Body of pancreas (tissue), 4 donors: ENCODE results near the gene SUV39H1. TPM values are rescaled to one million over a fixed set of nuclear protein-coding genes. Genes with fewer than 3 reads are reported as not detected.
"Not testable (repeated sequence)": the region's sequence is repeated elsewhere in the genome, so short reads cannot be mapped to it uniquely, and the experiment has no call there.

ENCODE experiments used
- ATAC-seq: fragments of 150-250 bp; one replicate; pipeline ENCODE4 v1.9.1; 2016
- DNase-seq, 4 donors: peaks; one replicate each; pipeline ENCODE4 v3.0.0-alpha.2; 2019
- H3K27ac ChIP-seq, 4 donors: fragments of 200-600 bp; sonication (generic); 1 replicate in 3 of 4; 2 replicates in 1 of 4; pipeline versions ENCODE4 v1.5.1 to v1.6.1; 2016 to 2019; ENCODE audit warnings: mild to moderate bottlenecking in 1 of 4, mixed read lengths in 1 of 4, moderate library complexity in 1 of 4
- H3K27me3 ChIP-seq, 2 donors: fragments of 200-600 bp; sonication (generic); one replicate each; pipeline ENCODE4 v1.6.0; 2016; ENCODE audit warnings: mild to moderate bottlenecking in 1 of 2
- H3K36me3 ChIP-seq, 2 donors: fragments of 200-600 bp; sonication (generic); replicated peaks in 1 of 2; 2 replicates each; pipeline ENCODE4 v1.5.1; 2016; ENCODE audit warnings: low read depth in 2 of 2; ENCODE audit not compliant: insufficient read depth in 1 of 2
- H3K4me1 ChIP-seq: fragments of 200-600 bp; sonication (generic); one replicate; pipeline ENCODE4 v1.6.0; 2016
- H3K4me3 ChIP-seq, 2 donors: fragments of 200-600 bp; sonication (generic); 1 replicate in 1 of 2; 2 replicates in 1 of 2; pipeline ENCODE4 v1.5.1; 2016 to 2019
- H3K9me3 ChIP-seq, 3 donors: fragments of 200-600 bp; sonication (generic); 1 replicate in 2 of 3; 2 replicates in 1 of 3; pipeline ENCODE4 v1.5.1; 2016
- POLR2A ChIP-seq, 3 donors: fragments of 450-650 bp; IDR thresholded peaks; one replicate each; pipeline ENCODE4 v1.6.1; 2016; ENCODE audit warnings: antibody characterized with exemption in 3 of 3, mild to moderate bottlenecking in 2 of 3
- WGBS, 2 donors: methylation state at CpG; one replicate each; pipeline ENCODE4 v1.1.5; 2017; 5-methylcytosine and 5-hydroxymethylcytosine counted together
- intact Hi-C: fragments of 100-400 bp; cut with DNase I; formaldehyde crosslinking; loops from one replicate; pipeline ENCODE4 v1.15.1; 2023
- total RNA-seq, 2 donors: library from RNA; depleted of rRNA; stranded (reverse); fragments of >200 nt; gene quantifications; one replicate each; pipeline ENCODE4 v1.1.0, GENCODE V29; 2016
- TF ChIP-seq, protein P1 (sequence below), 7 experiments: fragments of 450-650 bp in 4 of 7; fragments of 200-600 bp in 3 of 7; sonication (generic) in 3 of 7; IDR thresholded peaks; one replicate each; pipeline ENCODE4 v1.5.1; 2016 to 2019; ENCODE audit warnings: antibody characterized with exemption in 7 of 7

The SUV39H1 gene
- total RNA-seq, 2 donors from 2014 or later, result 2.1 to 2.6 TPM

DNA sequence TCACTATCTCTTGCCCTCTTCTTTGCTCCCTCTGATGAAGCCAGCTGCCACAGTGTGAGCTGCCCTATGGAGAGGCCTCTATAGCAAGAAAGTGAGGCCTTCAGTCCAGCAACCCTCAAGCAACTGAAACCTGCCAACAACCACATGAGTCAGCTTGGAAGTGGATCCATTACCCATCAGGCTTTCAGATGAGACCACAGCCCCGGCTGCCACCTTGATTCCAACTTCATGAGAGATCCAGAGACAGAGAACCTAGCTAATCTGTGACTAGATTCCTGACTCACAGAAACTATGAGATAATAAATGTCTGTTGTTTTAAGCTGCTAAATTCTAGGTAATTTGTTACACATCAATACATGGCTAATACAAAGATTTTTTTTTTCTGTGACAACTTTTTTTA is 33.3 kb upstream of the SUV39H1 start:
- Histone ChIP-seq H3K4me3 (no peak overlapping the region), H3K27ac (no peak overlapping the region), H3K36me3 (no peaks in the 10 kb centered on the region), H3K4me1 (no peaks in the 10 kb centered on the region), H3K27me3 (no peaks in the 10 kb centered on the region), H3K9me3 (no peaks in the 10 kb centered on the region)
- no peak for TF ChIP-seq POLR2A (IDR thresholded peaks at IDR 0.05)
- TF ChIP-seq, protein P1, sequence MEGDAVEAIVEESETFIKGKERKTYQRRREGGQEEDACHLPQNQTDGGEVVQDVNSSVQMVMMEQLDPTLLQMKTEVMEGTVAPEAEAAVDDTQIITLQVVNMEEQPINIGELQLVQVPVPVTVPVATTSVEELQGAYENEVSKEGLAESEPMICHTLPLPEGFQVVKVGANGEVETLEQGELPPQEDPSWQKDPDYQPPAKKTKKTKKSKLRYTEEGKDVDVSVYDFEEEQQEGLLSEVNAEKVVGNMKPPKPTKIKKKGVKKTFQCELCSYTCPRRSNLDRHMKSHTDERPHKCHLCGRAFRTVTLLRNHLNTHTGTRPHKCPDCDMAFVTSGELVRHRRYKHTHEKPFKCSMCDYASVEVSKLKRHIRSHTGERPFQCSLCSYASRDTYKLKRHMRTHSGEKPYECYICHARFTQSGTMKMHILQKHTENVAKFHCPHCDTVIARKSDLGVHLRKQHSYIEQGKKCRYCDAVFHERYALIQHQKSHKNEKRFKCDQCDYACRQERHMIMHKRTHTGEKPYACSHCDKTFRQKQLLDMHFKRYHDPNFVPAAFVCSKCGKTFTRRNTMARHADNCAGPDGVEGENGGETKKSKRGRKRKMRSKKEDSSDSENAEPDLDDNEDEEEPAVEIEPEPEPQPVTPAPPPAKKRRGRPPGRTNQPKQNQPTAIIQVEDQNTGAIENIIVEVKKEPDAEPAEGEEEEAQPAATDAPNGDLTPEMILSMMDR (IDR thresholded peaks at IDR 0.05), result no peak
- ATAC-seq (no peak), DNase-seq (no peak)
- intact Hi-C loops, result no loop called here
- 91 to 100% methylated on average over 1 of the region's 1 CpG for WGBS, 2 donors

DNA sequence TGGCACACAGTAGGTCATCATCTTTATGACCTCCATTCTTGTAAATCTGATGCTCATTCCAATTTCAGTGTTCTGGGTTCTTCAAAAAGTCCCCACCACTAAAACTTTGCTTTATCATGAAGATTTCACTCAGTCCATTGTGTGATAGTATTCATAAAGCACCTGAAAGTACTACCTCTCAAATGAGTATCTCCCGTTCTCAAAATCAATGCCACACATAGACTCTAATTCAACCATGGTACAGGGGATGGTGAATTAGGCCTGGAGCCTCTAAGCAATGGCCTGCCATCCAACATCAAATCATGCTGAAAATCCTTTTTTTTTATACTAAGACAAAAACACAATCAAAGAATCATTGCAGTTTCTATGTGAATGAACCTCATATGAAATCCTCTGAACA is 32.4 kb upstream of the SUV39H1 start:
- Histone ChIP-seq H3K4me3 (no peak overlapping the region), H3K9me3 (no peaks in the 10 kb centered on the region)

DNA sequence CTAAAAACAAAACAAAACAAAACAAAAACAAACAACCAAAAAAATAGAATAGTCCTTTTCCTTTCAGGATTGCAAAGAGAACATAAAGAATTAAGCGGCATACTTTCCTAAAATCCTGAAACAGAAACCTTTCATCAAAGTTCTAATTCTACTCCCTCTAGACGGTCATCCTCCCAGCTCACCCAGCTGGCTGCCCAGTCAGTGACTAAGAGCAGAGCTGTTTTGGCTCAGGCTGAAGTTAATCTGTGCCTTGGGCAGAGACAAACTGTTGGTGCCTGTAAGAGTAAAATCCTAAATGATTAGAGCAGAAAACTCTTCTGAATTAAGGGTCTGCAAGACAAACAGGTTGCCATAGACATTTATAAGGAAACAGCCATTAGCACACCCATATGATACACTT is 30.5 kb upstream of the SUV39H1 start:
- H3K27ac ChIP-seq, result no peak overlapping the region
- no peaks in the 10 kb centered on the region for H3K36me3 ChIP-seq
- H3K4me1 ChIP-seq, result no peaks in the 10 kb centered on the region
- ATAC-seq (no peak), DNase-seq (no peak)
- TF ChIP-seq, protein P1 (IDR thresholded peaks at IDR 0.05), result no peak
- no peak for TF ChIP-seq POLR2A (IDR thresholded peaks at IDR 0.05)
- WGBS, 2 donors, result 75 to 78% methylated on average over 2 of the region's 2 CpGs
- intact Hi-C loops, result no loop called here
- no peaks in the 10 kb centered on the region for H3K9me3 ChIP-seq
- H3K4me3 ChIP-seq, result no peak overlapping the region
- no peaks in the 10 kb centered on the region for H3K27me3 ChIP-seq

More for the DNA sequence above, 32.4 kb upstream of the SUV39H1 start:
- TF ChIP-seq POLR2A (IDR thresholded peaks at IDR 0.05), result no peak
- TF ChIP-seq, protein P1 (IDR thresholded peaks at IDR 0.05), result no peak
- Histone ChIP-seq H3K27me3 (no peaks in the 10 kb centered on the region), H3K4me1 (no peaks in the 10 kb centered on the region), H3K36me3 (no peaks in the 10 kb centered on the region), H3K27ac (no peak overlapping the region)
- intact Hi-C loops, result no loop called here
- WGBS, 2 donors, result 78 to 88% methylated on average over 1 of the region's 1 CpG
- ATAC-seq (no peak), DNase-seq (no peak)

DNA sequence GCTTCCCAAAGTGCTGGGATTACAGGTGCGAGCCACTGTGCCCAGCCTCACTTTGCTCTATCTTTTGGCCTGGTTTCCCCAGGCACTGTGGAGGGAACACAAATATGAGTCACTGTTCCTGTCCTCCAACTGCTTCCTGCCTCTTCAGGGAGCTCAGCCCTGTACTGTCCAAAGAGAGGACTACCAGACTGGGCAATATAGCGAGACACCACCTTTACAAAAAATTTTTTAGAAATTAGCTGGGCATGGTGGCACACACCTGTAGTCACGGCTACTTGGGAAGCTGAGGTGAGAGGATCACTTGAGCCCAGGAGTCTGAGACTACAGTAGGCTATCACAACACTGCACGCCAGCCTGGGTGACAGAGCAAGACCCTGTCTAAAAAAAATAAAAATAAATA is 29.9 kb upstream of the SUV39H1 start:
- Histone ChIP-seq H3K36me3 (no peaks in the 10 kb centered on the region), H3K27ac (no peak overlapping the region), H3K4me3 (no peak overlapping the region), H3K27me3 (no peaks in the 10 kb centered on the region), H3K9me3 (no peaks in the 10 kb centered on the region), H3K4me1 (no peaks in the 10 kb centered on the region)
- no peak for DNase-seq
- WGBS, 2 donors, result 88 to 100% methylated on average over 3 of the region's 4 CpGs
- ATAC-seq, result no peak
- TF ChIP-seq, protein P1 (IDR thresholded peaks at IDR 0.05), result no peak
- no peak for TF ChIP-seq POLR2A (IDR thresholded peaks at IDR 0.05)
- intact Hi-C loops, result no loop called here

DNA sequence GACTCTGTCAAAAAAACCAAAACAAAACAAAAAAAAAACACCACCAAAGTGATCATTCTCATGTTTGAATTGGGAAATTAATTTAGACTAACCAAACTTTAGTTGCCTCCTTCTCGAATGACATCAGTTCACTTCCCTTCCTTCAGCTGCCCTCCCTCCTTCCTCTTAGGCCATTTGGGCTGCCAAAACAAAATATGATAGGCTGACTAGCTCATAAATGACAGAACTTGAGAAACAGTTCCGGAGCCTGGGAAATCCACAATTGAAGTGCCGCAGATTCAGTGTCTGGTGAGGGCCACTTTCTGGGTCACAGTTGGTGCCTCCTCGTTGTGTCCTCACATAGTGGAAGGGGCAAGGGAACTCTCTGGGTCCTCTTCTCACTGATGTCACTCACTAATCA is 29.0 kb upstream of the SUV39H1 start:
- ATAC-seq (no peak), DNase-seq (no peak)
- H3K36me3 ChIP-seq, result no peaks in the 10 kb centered on the region
- intact Hi-C loops, result no loop called here
- TF ChIP-seq, protein P1 (IDR thresholded peaks at IDR 0.05), result no peak
- TF ChIP-seq POLR2A (IDR thresholded peaks at IDR 0.05), result no peak
- H3K27ac ChIP-seq, result no peak overlapping the region
- no peaks in the 10 kb centered on the region for H3K27me3 ChIP-seq
- 50 to 59% methylated on average over 1 to 4 of the region's 4 CpGs for WGBS, 2 donors
- no peak overlapping the region for H3K4me3 ChIP-seq
- no peaks in the 10 kb centered on the region for H3K4me1 ChIP-seq
- H3K9me3 ChIP-seq, result no peaks in the 10 kb centered on the region

DNA sequence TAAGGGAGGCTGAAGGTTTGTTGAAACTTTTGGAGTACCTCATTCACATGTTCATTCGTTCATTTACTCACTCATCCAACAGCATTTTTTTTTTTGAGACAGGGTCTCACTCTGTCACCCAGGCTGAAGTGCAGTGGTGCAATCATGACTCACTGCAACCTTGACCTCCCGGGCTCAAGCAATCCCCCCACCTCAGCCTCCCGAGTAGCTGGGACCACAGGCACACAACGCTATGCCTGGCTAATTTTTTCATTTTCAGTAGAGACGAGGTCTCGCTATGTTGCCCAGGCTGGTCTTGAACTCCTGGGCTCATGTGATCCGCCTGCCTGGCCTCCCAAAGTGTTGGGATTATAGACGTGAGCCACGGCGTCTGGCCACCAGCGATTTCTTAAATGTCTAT is 28.3 kb upstream of the SUV39H1 start:
- 60 to 65% methylated on average over 1 to 11 of the region's 11 CpGs for WGBS, 2 donors
- H3K4me3 ChIP-seq, H3K4me1 ChIP-seq, DNase-seq, intact Hi-C loops, H3K27ac ChIP-seq, H3K36me3 ChIP-seq, H3K9me3 ChIP-seq, H3K27me3 ChIP-seq, ATAC-seq: not testable (repeated sequence)
